Breast epithelium (tissue), 3 donors: ENCODE results near the gene SMIM9.

Experiments
- CTCF ChIP-seq, 3 donors: fragments of 450-650 bp; IDR thresholded peaks; one replicate each; pipeline ENCODE4 v1.5.1; 2016 to 2017; ENCODE audit warnings: antibody characterized with exemption in 3 of 3, mild to moderate bottlenecking in 3 of 3, moderate library complexity in 3 of 3
- POLR2AphosphoS5 ChIP-seq, 3 donors: sonication (generic); formaldehyde crosslinking; IDR thresholded peaks; one replicate each; pipeline ENCODE4 v1.6.1; 2017; ENCODE audit warnings: antibody characterized with exemption in 3 of 3

- TF ChIP-seq CTCF (IDR thresholded peaks at IDR 0.05) = no peak
- TF ChIP-seq POLR2AphosphoS5 (IDR thresholded peaks at IDR 0.05) = no peak
Measured at GRCh38 chrX:154799556-154800348, 34.7 kb downstream of the SMIM9 start.
